Adrenal gland (tissue), 5 donors: ENCODE data around the gene SMG5.

Experiments
- POLR2A ChIP-seq, 2 donors: fragments of 450-650 bp; IDR thresholded peaks; one replicate each; pipeline ENCODE4 v1.6.1; 2017; ENCODE audit warnings: antibody characterized with exemption in 2 of 2, mild to moderate bottlenecking in 2 of 2, moderate library complexity in 1 of 2
- TF ChIP-seq, protein P1 (sequence below), 6 experiments: fragments of 450-650 bp in 4 of 6; fragments of 200-600 bp in 2 of 6; sonication (generic) in 1 of 6; IDR thresholded peaks; 1 replicate in 5 of 6; 2 replicates in 1 of 6; pipeline versions ENCODE4 v1.5.1 to v1.8.0; 2016 to 2021; ENCODE audit warnings: antibody characterized with exemption in 6 of 6, mild to moderate bottlenecking in 2 of 6, moderate library complexity in 1 of 6
- donor health status: DM: no; HTN: no; CAD: no.

DNA sequence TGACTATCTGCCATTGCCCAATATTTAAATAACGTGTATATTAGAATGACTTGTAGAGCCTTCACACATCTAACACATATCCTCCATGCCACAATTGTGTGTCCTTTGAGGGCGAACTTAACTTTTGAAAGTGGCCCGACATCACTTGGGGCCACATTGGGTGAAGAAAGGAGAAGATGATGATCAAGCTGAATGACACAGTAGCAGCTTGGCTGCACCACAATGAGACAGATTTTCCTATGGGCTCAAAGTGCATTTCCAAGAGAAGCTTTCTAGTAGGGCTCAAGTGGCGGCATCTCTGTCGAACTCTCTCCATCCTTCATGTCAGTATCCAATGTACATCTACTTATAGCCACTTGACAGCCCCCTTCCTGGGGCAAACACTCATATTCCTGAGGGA lies 44.4 kb downstream of the SMG5 start:
- TF ChIP-seq, protein P1, sequence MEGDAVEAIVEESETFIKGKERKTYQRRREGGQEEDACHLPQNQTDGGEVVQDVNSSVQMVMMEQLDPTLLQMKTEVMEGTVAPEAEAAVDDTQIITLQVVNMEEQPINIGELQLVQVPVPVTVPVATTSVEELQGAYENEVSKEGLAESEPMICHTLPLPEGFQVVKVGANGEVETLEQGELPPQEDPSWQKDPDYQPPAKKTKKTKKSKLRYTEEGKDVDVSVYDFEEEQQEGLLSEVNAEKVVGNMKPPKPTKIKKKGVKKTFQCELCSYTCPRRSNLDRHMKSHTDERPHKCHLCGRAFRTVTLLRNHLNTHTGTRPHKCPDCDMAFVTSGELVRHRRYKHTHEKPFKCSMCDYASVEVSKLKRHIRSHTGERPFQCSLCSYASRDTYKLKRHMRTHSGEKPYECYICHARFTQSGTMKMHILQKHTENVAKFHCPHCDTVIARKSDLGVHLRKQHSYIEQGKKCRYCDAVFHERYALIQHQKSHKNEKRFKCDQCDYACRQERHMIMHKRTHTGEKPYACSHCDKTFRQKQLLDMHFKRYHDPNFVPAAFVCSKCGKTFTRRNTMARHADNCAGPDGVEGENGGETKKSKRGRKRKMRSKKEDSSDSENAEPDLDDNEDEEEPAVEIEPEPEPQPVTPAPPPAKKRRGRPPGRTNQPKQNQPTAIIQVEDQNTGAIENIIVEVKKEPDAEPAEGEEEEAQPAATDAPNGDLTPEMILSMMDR (IDR thresholded peaks at IDR 0.05), result no peak
- no peak for TF ChIP-seq POLR2A (IDR thresholded peaks at IDR 0.05)
